Endothelial cell of umbilical vein (primary cell): ENCODE data around the gene PRR16. TPM values are rescaled to one million over a fixed set of nuclear protein-coding genes. Genes with fewer than 3 reads are reported as not detected.

Experiments
- BruUV-seq: library from RNA; stranded (reverse); fragments of 400-500 nt; replicated peaks from 2 replicates; lab custom pipeline; 2021; lab: Mats Ljungman, UMichigan
- CTCF ChIA-PET: fragments of 300-600, 350-600 bp; sonication (Branson Sonifier 250); formaldehyde crosslinking; loops from one replicate; lab custom pipeline; 2021; ENCODE audit warnings: antibody characterized with exemption, inconsistent platforms; lab: Charles Lee
- POLR2A ChIA-PET: fragments of 300-600, 350-600 bp; sonication (Branson Sonifier 250); formaldehyde crosslinking; loops from one replicate; lab custom pipeline; 2021; ENCODE audit warnings: antibody characterized with exemption, inconsistent platforms; lab: Charles Lee
- DNase-seq: peaks from one replicate; pipeline ENCODE4 v3.0.0-alpha.2; 2011; ENCODE audit warnings: low read depth, low spot score
- FAIRE-seq: peaks from 2 replicates; lab custom pipeline; 2011; peaks lifted over from hg19 to GRCh38; lab: Jason Lieb, UNC
- H2AFZ ChIP-seq: 2 replicates; pipeline ENCODE4 v1.6.0; 2012; ENCODE audit warnings: low read depth, low read length, control low read depth, inconsistent platforms
- H3K27ac ChIP-seq: 2 replicates; pipeline ENCODE4 v1.5.1; 2011; ENCODE audit warnings: low read depth, mild to moderate bottlenecking, control low read depth, low read length, moderate library complexity; ENCODE audit not compliant: insufficient read depth
- H3K27me3 ChIP-seq, 2 experiments: 2 replicates each; pipeline versions ENCODE4 v1.6.0 to v1.6.1; 2011; ENCODE audit warnings: low read length in 2 of 2, mixed read lengths in 1 of 2; ENCODE audit not compliant: control insufficient read depth in 2 of 2, insufficient read depth in 2 of 2
- H3K36me3 ChIP-seq, 2 experiments: 2 replicates in 1 of 2; 3 replicates in 1 of 2; pipeline ENCODE4 v1.5.1; 2011; ENCODE audit warnings: low read length in 2 of 2, mild to moderate bottlenecking in 1 of 2, moderate library complexity in 1 of 2; ENCODE audit not compliant: control insufficient read depth in 2 of 2, insufficient read depth in 2 of 2; ENCODE audit errors: extremely low read depth in 1 of 2
- H3K4me1 ChIP-seq: 3 replicates; pipeline ENCODE4 v1.5.1; 2011; ENCODE audit warnings: mild to moderate bottlenecking, low read length; ENCODE audit not compliant: control insufficient read depth, insufficient read depth; ENCODE audit errors: extremely low read depth
- H3K4me2 ChIP-seq: 2 replicates; pipeline ENCODE4 v1.6.1; 2011; ENCODE audit warnings: low read length, control low read depth, mixed read lengths; ENCODE audit not compliant: insufficient read depth
- H3K4me3 ChIP-seq, 3 experiments: fragments of 200-600 bp in 1 of 3; sonication (generic), shearing (Covaris generic) in 1 of 3; replicated peaks in 1 of 3; 2 replicates each; pipeline ENCODE4 v1.5.1; 2011 to 2016; ENCODE audit warnings: control low read depth in 3 of 3, low read length in 3 of 3, mild to moderate bottlenecking in 2 of 3, inconsistent platforms in 1 of 3, low read depth in 1 of 3, moderate library complexity in 1 of 3; ENCODE audit not compliant: insufficient read depth in 1 of 3
- H3K79me2 ChIP-seq: 2 replicates; pipeline ENCODE4 v1.6.0; 2012; ENCODE audit warnings: low read length, inconsistent platforms; ENCODE audit not compliant: control insufficient read depth, insufficient read depth
- H3K9ac ChIP-seq: replicated peaks from 2 replicates; pipeline ENCODE3; 2011; ENCODE audit warnings: low read length, control low read depth; ENCODE audit not compliant: insufficient read depth; ENCODE audit errors: extremely low read depth
- H3K9me1 ChIP-seq: replicated peaks from 3 replicates; pipeline ENCODE4 v1.6.0; 2011; ENCODE audit warnings: mild to moderate bottlenecking, low read length; ENCODE audit not compliant: control insufficient read depth, insufficient read depth; ENCODE audit errors: extremely low read depth
- H3K9me3 ChIP-seq: replicated peaks from 2 replicates; pipeline ENCODE4 v1.5.1; 2012; ENCODE audit warnings: low read length, inconsistent platforms; ENCODE audit not compliant: control insufficient read depth, insufficient read depth
- H4K20me1 ChIP-seq: replicated peaks from 2 replicates; pipeline ENCODE3; 2011; ENCODE audit warnings: mild to moderate bottlenecking, low read length; ENCODE audit not compliant: control insufficient read depth, insufficient read depth; ENCODE audit errors: extremely low read depth
- CTCF ChIP-seq, 2 donors: IDR thresholded peaks; 1 replicate in 1 of 2; 2 replicates in 1 of 2; pipeline ENCODE4 v1.5.1; 2011; ENCODE audit warnings: low read length in 2 of 2, mild to moderate bottlenecking in 2 of 2, moderate library complexity in 2 of 2, control low read depth in 1 of 2, inconsistent platforms in 1 of 2, low read depth in 1 of 2; ENCODE audit not compliant: insufficient read depth in 1 of 2; ENCODE audit errors: extremely low read depth in 1 of 2
- EZH2 ChIP-seq: IDR thresholded peaks from 2 replicates; pipeline ENCODE4 v1.6.1; 2012; ENCODE audit warnings: borderline replicate concordance, low read depth, mild to moderate bottlenecking, moderate library complexity, low read length, inconsistent platforms; ENCODE audit not compliant: severe bottlenecking
- FOS ChIP-seq: IDR thresholded peaks from 2 replicates; pipeline ENCODE4 v1.6.1; 2011; ENCODE audit warnings: mild to moderate bottlenecking, low read length, moderate library complexity, borderline replicate concordance; ENCODE audit not compliant: insufficient read depth
- GATA2 ChIP-seq: IDR thresholded peaks from 2 replicates; pipeline ENCODE4 v1.7.0; 2011; ENCODE audit warnings: low read depth, mild to moderate bottlenecking, moderate library complexity, mixed read lengths, low read length; ENCODE audit not compliant: insufficient read length, insufficient read depth
- JUN ChIP-seq: IDR thresholded peaks from 2 replicates; pipeline ENCODE4 v1.6.1; 2011; ENCODE audit warnings: borderline replicate concordance, low read depth; ENCODE audit not compliant: insufficient read length, insufficient read depth
- MAX ChIP-seq: IDR thresholded peaks from 2 replicates; pipeline ENCODE4 v1.6.1; 2011; ENCODE audit not compliant: insufficient read depth, insufficient read length
- MYC ChIP-seq: IDR thresholded peaks from one replicate; pipeline ENCODE4 v1.6.1; 2011; ENCODE audit warnings: mild to moderate bottlenecking, low read depth, low read length
- POLR2A ChIP-seq: IDR thresholded peaks from 2 replicates; pipeline ENCODE4 v1.6.1; 2012; ENCODE audit warnings: low read depth, mild to moderate bottlenecking, control low read depth, low read length
- POLR2AphosphoS5 ChIP-seq: IDR thresholded peaks from 2 replicates; pipeline ENCODE4 v1.6.1; 2012; ENCODE audit warnings: low read depth, mild to moderate bottlenecking, control low read depth, low read length, moderate library complexity; ENCODE audit not compliant: insufficient read depth
- dilution Hi-C: fragments of 300-500 bp; cut with MboI; formaldehyde crosslinking; loops from one replicate; pipeline ENCODE4 v1.15.0; 2019; ENCODE audit warnings: low sequenced_read_pairs; ENCODE audit not compliant: extremely low pct_ligation_motif_present
- intact Hi-C: fragments of 100-400 bp; cut with micrococcal nuclease; formaldehyde crosslinking; loops from one replicate; pipeline ENCODE4 v1.10.0; 2022
- polyA plus RNA-seq, 4 experiments: library from polyadenylated mRNA; depleted of rRNA in 3 of 4; stranded (reverse) in 3 of 4; unstranded in 1 of 4; fragments of >200 nt; gene quantifications; 2 replicates each; pipeline versions ENCODE4 v1.2.1 to v1.2.3, GENCODE V29; 2011 to 2012; ENCODE audit warnings: missing spikeins in 1 of 4
- total RNA-seq: library from RNA; stranded (reverse); gene quantifications from 2 replicates; pipeline ENCODE4 v1.2.3, GENCODE V29; 2021

The PRR16 gene
- total and polyA plus RNA-seq, 2 donors (not counting 3 experiments of a cell fraction or from before 2014, with no cell fraction given) = 0.91 to 1.2 TPM

- no peak overlapping the region for H3K27ac ChIP-seq
- FAIRE-seq = no peak
- no peaks in the 10 kb centered on the region for H3K9me1 ChIP-seq
- ChIA-PET POLR2A (no interaction called here), CTCF (no interaction called here)
- no peak for DNase-seq
- dilution Hi-C loops (no loop called here), intact Hi-C loops (no loop called here)
- no peaks in the 10 kb centered on the region for H3K36me3 ChIP-seq
- peaks cover 2% of the 10 kb centered on the region for H4K20me1 ChIP-seq
- H3K4me2 ChIP-seq = no peak overlapping the region
- no peaks in the 10 kb centered on the region for H3K79me2 ChIP-seq
- no peaks in the 10 kb centered on the region for H3K27me3 ChIP-seq
- H3K4me3 ChIP-seq = no peak overlapping the region
- no TSS peak for BruUV-seq
- no peaks in the 10 kb centered on the region for H3K9me3 ChIP-seq
- no peaks in the 10 kb centered on the region for H3K4me1 ChIP-seq
- no peak overlapping the region for H2AFZ ChIP-seq
- no peak overlapping the region for H3K9ac ChIP-seq
- TF ChIP-seq EZH2 = no peak
- no peak for TF ChIP-seq MYC
- TF ChIP-seq CTCF (IDR thresholded peaks at IDR 0.05; ENCODE audit: extremely low read depth in 1 of 2, insufficient read depth in 1 of 2, low read depth in 1 of 2, low read length in 2 of 2) = no peak
- no peak for TF ChIP-seq POLR2AphosphoS5
- no peak for TF ChIP-seq POLR2A
- TF ChIP-seq GATA2 = no peak
- TF ChIP-seq MAX = no peak
- no peak for TF ChIP-seq FOS
- no peak for TF ChIP-seq JUN
These were observed 47.0 kb downstream of the PRR16 start for GRCh38 chr5:120510994-120511686.
